HG03571 (cell line): Measurements from ENCODE around the gene ARHGAP28.
"Not testable (repeated sequence)": the region's sequence is repeated elsewhere in the genome, so short reads cannot be mapped to it uniquely, and the experiment has no call there.

Source experiments
- ATAC-seq: cut with Tn5 transposase; IDR thresholded peaks from one replicate; pipeline ENCODE4 v1.9.1; 2021; ENCODE audit not compliant: unreplicated experiment

ARHGAP28 gene

GRCh38 chr18:6920099-6920955 is 190.8 kb downstream of the ARHGAP28 start:
- no peak for ATAC-seq

DNA sequence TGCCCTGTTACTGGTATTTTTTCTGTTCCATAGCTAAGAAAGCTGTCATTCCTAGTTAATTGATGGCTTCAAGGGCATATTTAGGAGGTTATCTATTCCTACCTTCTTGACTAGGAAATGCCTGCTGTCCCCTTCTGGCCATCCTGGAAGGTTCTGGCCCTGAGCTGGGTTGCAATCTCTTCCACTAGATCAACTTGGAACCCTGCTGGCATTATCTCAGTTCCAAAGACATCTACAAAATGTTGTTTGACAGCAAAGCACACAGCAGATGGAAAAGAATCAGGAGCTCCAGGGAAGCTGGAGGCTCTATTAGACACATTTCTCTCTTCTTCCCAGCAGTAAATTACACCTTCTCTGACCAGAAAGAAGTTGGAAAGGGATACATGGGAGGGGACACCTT is 192.1 kb downstream of the ARHGAP28 start:
- no peak for ATAC-seq

DNA sequence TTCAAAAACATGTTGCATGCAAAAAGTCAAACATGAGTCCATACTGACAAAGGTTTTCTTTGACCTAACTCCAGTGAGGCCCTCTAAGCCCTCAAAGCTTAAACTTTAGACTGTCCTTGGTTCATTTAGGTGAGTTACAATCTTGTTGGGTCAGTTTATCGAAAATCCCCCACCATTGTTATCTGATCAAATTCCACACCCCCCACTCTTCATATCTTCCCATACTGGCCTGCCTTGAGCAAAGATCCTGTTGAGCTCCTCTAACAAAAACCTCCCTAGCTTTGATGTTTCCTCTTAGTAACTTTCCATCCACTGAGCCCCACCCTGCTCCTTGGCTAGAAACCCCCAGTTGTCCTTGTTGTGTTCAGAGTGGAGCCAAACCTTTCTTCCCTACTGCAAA is 193.7 kb downstream of the ARHGAP28 start:
- ATAC-seq, result no peak

GRCh38 chr18:6927153-6927552 is 197.6 kb downstream of the ARHGAP28 start:
- ATAC-seq, result no peak

DNA sequence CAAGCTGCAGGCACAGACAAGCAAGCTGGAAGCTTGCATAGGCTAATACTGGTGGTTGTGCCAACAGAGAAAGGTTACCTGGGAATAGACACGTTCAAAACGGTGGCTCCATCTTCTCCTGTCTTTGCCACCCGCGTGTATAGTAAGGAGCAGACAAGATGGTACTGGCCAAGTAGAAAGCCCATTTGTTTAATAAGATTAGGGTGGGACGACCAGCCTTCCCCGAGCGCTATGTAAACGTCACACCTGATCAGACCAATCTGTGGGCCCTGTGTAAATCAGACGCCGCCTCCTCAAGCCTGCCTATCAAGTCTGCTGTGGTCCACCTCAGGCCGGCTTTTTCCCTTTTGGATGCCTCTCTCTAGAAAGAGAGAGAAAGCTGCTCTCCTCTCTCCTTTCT is 198.8 kb downstream of the ARHGAP28 start:
- ATAC-seq, result no peak

GRCh38 chr18:6929370-6930102 is 200.0 kb downstream of the ARHGAP28 start:
- no peak for ATAC-seq

- ATAC-seq, result no peak
These were observed 205.3 kb downstream of the ARHGAP28 start for GRCh38 chr18:6934859-6935258.

DNA sequence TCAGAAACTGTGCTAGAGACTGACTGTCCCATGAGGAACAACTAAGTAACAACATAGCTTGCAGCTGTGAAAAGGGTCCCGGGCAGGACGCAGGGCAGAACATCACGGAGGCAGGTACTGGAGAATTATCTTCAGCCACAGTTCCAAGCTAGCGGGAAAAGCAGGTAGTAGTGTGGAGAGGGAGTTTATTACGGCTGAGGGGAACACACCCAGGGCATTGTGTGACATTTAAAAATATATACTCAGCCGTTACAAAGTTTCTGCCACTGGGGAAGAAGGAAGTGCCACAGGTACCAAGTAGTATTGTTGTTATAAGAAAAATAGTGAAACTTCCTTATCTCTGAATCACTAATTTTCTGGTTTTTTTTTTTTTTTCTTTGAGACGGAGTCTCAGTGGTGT is 208.5 kb downstream of the ARHGAP28 start:
- no peak for ATAC-seq

DNA sequence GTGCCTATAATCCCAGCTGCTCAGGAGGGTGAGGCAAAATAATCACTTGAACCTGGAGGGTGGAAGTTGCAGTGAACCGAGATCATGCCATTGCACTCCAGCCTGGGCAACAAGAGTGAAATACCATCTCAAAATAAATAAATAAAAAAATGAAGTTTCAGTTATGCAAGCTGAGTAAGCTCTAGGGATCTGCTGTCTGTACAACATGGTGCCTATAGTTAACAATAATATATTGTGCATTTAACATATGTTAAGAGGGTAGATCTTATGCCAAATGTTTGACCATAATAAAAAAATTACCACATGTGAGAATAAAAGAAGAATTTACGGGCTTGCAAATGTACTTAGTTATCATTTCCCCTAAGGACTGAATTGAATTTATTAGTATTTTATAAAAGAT is 208.9 kb downstream of the ARHGAP28 start:
- not testable (repeated sequence) for ATAC-seq

DNA sequence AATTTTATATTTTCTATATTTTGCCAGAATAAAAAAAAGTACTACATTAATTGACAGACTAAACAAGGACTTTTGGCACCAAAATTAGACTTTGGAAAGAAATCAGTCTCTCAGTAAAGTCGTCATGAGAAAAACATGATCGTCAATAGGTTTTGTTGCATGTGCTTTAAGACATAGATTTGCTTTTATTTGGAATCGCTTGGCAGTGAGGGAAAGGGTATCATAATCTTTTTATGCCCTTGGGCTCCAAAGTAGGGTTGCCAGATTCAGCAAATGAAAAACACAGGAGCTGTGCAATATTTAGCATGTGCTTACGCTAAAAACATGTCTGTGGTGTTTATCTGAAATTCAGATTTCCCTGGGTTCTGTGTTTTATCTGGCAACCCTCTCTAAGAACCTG is 210.5 kb downstream of the ARHGAP28 start:
- no peak for ATAC-seq

DNA sequence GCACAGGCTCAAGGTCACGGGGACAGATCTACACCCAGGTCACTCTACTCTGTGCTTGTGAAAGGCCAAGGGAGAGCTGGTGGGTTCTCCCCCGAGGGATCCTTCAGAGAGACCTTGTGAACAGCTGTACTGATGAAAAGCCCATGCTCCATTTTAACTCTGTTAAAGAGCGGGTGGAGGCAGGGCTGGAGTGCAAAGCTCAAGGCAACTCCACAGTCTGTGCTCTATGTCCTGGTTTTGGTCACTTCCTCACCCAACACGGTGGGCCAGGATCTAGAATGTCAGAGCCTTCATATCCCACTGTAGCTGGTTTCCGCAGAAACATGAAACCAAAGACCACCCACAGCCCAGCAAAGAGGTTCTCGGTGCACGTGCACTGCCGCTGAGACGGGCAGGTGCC is 210.9 kb downstream of the ARHGAP28 start:
- no peak for ATAC-seq

DNA sequence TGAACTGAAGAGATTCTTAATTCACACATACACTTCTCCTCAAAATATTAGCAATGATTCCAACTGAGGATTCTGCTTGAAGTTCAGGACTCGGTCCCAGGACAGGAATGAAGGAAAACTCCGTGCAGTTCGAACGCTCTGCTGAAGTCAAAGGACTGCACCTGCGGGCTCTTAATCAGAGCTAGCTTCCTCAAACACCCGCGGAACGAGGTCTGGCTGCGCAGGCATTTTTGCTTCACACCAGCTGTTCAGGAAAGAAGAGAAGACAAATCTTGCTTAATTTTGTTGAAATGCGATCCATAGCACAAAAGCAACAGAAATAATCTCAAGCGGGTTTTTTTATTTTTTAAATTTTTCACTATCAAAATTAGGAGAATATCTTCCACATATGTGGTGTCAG is 212.5 kb downstream of the ARHGAP28 start:
- ATAC-seq, result no peak

DNA sequence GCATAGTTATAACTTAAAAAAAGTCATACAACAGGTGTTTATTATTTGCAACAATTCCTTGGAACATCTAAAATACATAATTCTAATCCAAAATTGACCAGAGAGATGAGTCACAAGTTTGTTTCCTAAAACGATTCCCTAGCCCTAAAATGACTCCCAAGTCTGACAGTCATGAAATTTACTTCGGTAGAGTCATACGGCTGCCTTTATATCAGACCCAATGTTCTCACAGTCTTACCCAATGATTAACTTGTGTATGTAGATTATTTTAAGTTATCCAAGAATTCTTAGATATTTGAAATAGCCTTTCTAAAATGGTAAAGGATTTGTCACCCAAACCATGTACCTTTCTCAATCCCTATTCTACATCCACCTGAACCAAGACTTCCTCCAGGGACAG is 213.2 kb downstream of the ARHGAP28 start:
- no peak for ATAC-seq

DNA sequence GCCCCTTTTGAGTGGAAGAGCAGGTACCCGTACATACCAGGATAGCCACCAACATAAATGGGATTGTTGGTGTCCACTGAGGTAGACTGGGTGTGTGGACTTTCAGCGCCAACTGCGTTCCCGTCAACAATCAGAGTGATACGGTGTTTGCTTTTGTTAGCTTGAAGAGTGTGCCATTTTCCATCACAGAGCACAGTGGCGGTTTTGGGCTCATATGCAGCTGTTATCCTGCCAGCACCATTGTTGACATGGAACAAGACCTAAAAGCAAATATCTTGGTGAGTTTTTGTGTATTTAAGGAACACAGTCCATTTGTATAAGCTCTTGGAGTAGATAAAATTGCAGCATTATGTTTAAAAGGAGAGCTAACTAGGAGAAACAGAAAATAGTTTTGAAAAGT is 213.6 kb downstream of the ARHGAP28 start:
- ATAC-seq, result no peak

DNA sequence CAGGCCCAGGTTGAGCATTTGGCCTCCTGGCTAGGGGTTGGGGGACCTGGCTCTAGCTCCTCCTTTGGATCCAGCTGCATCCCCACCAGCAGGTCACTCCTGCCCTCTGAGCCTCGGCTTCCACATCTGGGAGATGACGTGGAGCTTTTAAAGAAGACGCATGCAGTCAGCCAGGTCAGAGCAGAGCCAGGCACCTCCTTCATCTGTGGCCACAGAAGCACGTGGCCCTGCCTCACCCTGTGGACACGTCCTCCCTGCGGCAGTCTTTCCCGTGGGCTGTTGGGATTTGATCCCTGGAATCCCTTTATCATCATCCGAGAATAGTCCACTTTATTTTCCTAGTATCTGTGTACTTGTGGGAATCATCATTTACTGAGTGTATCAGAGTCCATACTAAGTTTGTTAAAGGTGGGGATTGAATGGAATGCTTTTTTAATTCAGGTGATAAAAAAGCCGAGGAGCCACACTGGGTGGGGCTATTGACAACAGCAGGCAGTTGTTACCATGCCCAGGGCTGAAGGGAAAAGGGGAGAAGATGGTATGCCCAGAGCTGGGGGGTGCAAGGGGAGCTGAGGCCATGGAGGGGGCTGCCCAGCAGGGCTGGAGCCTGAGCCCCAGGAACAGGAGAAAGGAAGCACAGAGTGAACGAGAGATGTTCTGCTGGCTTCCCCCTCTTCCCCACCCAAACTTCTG is 218.0 kb downstream of the ARHGAP28 start:
- no peak for ATAC-seq

DNA sequence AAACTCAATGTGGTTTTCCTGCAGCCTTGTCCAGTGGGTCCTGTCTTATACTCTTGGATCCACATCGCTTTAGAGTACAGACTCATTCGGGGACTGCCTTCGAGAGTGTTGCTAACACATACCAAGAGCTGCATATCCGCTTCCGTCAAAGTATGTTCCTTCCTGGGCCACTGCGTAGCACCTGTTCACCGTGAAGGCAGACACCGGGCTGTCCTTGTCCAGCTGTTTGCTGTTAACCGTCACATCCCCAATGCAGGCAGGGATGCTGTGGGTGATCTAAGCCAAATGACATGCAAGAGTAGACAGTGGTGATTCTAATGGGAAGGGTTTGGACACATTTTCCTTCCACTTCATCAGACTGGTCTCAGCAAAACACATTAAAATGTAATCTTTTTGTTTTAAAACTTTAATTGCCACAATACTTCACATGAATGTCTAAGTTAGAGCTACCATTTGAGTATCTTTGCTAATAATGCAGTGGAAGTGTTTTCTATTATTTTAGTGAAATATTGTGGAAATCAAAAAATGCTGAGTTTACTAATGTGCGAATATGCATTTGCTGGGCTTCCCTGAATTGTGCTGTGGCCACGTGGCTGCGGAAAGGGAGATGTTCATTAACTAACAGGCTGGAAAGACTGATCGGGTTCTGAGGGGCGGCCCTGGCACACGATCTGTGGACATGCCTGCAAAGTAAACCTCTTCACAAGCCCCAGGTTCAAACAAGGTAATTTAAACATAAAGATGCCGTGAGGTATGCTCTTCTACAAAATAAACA is 219.0 kb downstream of the ARHGAP28 start:
- no peak for ATAC-seq

DNA sequence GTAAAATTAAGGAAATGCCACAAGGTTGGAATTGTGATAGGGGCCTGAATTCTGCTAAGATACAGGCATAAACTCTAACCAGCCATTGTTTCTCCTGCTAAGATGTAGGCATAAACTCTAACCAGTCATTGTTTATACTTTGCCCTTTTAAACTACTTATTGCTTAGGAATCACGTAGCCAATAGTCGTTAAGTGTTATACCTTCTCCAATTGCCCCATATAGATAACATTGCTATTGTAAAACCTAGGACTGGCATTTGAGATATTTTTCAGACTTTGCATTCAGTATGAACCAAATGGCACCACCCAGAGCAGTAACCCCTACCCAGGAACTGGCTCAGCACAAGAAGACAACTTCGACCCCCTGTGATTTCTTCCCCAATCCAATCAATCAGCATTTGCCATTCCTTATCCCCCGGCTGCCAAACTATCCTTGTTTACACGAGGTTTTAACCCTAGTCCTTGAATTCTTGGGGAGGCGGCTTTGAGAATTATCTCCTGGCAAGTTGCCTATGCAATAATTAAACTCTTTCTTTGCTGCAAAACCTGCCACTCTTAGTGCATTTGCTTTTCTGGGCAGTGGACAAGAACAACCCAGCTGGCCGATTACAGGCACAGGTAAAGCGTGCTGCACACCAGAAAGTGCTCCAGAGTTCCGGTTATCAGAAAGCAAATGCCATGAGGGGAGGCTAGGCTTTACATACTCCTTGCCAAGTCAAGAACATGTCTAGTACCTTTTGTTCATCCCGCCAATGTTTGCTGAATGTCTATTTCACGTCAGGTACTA is 220.5 kb downstream of the ARHGAP28 start:
- ATAC-seq, result no peak

DNA sequence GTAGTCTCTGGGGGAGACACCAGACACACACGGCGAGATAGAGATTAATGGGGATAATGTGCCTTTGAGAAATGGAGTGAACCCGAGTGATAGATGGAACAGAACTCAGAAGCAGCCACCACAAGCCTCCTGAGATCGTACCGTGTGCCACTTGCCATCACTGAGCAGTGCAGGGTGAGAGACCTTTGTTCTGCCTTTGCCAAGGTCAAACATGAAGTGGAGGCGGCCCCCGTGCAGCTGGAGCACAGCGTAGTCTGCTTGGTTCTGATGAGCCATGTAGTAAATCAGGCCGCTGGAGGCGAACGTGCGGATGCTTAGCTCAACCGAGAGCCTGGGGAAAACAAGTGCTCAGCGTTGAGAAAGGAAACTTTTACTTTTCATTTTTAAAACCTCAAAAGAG is 221.1 kb downstream of the ARHGAP28 start:
- ATAC-seq, result no peak

GRCh38 chr18:6951336-6952090 is 222.0 kb downstream of the ARHGAP28 start:
- ATAC-seq, result no peak

DNA sequence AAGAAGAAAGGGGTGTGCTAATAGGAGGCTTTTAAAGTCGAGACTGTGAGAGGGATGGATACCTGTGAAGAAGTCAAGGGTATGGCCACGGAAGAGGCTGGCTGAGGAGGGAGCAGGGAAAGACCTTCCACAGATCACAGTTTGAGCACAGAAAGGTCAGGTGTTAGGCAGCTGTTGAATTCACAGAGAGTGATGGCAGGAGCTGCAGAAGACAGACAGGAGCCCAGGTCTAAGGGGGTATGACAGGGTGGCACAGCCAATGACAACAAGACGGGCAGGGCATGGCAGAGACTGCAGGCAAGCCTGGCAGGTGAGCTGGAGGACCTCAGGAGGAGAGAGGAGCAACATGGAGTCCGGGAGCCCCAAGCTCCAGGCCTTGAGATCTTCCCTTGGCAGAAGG is 225.0 kb downstream of the ARHGAP28 start:
- ATAC-seq, result no peak
